Upper lobe of left lung (tissue), 4 donors: ENCODE data around the gene RASAL2.

ENCODE experiments used
- CTCF ChIP-seq, 6 experiments: fragments of 450-650 bp in 4 of 6; fragments of 200-600 bp in 2 of 6; sonication (generic) in 2 of 6; IDR thresholded peaks; one replicate each; pipeline ENCODE4 v1.5.1; 2016 to 2019; ENCODE audit warnings: antibody characterized with exemption in 6 of 6
- POLR2A ChIP-seq, 4 donors: fragments of 450-650 bp; IDR thresholded peaks; one replicate each; pipeline ENCODE4 v1.5.1; 2016 to 2017; ENCODE audit warnings: antibody characterized with exemption in 4 of 4, mild to moderate bottlenecking in 2 of 4

DNA sequence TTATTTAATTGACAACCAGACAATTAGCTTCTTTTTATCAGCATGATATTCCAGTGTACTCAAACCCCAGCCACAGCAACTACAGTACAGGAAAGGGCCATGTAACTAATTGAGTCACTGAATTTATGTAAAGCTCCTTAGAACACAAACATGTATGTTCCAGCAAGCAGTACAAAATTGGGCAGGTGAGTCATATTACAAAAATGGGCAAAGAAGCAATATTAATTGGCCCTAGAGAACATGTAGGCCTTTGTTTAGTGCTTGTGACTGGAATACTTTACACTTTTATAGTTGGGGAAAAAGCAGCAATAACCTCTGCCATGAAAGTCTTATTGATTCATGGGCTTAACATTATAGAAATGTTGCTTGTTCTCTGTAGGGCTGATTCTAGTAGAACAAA is 371.1 kb downstream of the RASAL2 start:
- TF ChIP-seq POLR2A (IDR thresholded peaks at IDR 0.05) (no peak), CTCF (IDR thresholded peaks at IDR 0.05) (no peak)
